ENCODE measurements around the gene POLD2.

POLD2 gene

DNA sequence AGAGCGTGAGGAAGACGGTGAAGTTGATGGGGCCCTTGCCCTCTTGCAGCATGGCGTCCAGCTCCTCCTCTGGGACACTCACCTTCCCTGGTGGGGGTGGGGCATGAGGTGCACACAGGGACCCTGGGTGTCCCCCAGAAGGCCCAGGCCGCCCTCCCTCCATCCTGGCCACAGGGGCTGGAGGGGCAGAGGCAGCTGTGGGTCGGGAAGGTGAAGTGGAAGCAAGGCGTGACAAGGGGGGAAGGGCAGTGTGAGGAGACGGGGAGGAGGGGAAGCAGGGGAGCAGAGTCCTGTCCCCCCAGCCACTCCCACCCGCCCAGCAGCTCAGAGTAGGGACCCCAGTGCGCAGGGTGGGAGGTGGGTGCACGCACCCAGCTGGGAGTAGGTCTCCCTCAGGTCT is 17.0 kb upstream of the POLD2 start:
- H4K20me1 ChIP-seq (ENCODE audit: insufficient read depth): no peaks in the 10 kb centered on the region

GRCh38 chr7:44139311-44140010 is 16.1 kb upstream of the POLD2 start:
- no peaks in the 10 kb centered on the region for H4K20me1 ChIP-seq (ENCODE audit: insufficient read depth)
- no peaks in the 10 kb centered on the region for H3K36me3 ChIP-seq (ENCODE audit: insufficient read depth)
- H3K79me2 ChIP-seq (ENCODE audit: insufficient read depth, low read depth): no peaks in the 10 kb centered on the region
- no peak overlapping the region for H3K4me3 ChIP-seq (IDR thresholded peaks at IDR 0.05; ENCODE audit: insufficient read depth, low read depth, low read length)
- no peak overlapping the region for H3K27ac ChIP-seq
- no peak overlapping the region for H3K9ac ChIP-seq
- H3K4me1 ChIP-seq (ENCODE audit: low read depth, poor library complexity, severe bottlenecking): no peaks in the 10 kb centered on the region
- no peak overlapping the region for H2AFZ ChIP-seq (ENCODE audit: low read depth)
- TF ChIP-seq, protein P1, sequence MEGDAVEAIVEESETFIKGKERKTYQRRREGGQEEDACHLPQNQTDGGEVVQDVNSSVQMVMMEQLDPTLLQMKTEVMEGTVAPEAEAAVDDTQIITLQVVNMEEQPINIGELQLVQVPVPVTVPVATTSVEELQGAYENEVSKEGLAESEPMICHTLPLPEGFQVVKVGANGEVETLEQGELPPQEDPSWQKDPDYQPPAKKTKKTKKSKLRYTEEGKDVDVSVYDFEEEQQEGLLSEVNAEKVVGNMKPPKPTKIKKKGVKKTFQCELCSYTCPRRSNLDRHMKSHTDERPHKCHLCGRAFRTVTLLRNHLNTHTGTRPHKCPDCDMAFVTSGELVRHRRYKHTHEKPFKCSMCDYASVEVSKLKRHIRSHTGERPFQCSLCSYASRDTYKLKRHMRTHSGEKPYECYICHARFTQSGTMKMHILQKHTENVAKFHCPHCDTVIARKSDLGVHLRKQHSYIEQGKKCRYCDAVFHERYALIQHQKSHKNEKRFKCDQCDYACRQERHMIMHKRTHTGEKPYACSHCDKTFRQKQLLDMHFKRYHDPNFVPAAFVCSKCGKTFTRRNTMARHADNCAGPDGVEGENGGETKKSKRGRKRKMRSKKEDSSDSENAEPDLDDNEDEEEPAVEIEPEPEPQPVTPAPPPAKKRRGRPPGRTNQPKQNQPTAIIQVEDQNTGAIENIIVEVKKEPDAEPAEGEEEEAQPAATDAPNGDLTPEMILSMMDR (conservative IDR thresholded peaks at IDR 0.05; ENCODE audit: low read depth, low read length): no peak
- no peak overlapping the region for H3K4me2 ChIP-seq
- no peaks in the 10 kb centered on the region for H3K27me3 ChIP-seq (ENCODE audit: insufficient read depth, low read depth)

More for the DNA sequence above, 17.0 kb upstream of the POLD2 start:
- Histone ChIP-seq H3K79me2 (ENCODE audit: insufficient read depth, low read depth) (no peaks in the 10 kb centered on the region), H3K27ac (no peak overlapping the region), H2AFZ (ENCODE audit: low read depth) (no peak overlapping the region), H3K9ac (no peak overlapping the region), H3K4me2 (no peak overlapping the region), H3K27me3 (ENCODE audit: insufficient read depth, low read depth) (no peaks in the 10 kb centered on the region), H3K4me1 (ENCODE audit: low read depth, poor library complexity, severe bottlenecking) (no peaks in the 10 kb centered on the region), H3K36me3 (ENCODE audit: insufficient read depth) (no peaks in the 10 kb centered on the region), H3K4me3 (IDR thresholded peaks at IDR 0.05; ENCODE audit: insufficient read depth, low read depth, low read length) (no peak overlapping the region)
- TF ChIP-seq, protein P1 (conservative IDR thresholded peaks at IDR 0.05; ENCODE audit: low read depth, low read length): no peak

- Histone ChIP-seq H3K4me2 (no peak overlapping the region), H3K79me2 (ENCODE audit: insufficient read depth, low read depth) (no peaks in the 10 kb centered on the region), H2AFZ (ENCODE audit: low read depth) (no peak overlapping the region), H3K4me1 (ENCODE audit: low read depth, poor library complexity, severe bottlenecking) (no peaks in the 10 kb centered on the region), H3K9ac (no peak overlapping the region), H3K36me3 (ENCODE audit: insufficient read depth) (no peaks in the 10 kb centered on the region), H3K27me3 (ENCODE audit: insufficient read depth, low read depth) (no peaks in the 10 kb centered on the region), H3K4me3 (IDR thresholded peaks at IDR 0.05; ENCODE audit: insufficient read depth, low read depth, low read length) (no peak overlapping the region), H3K27ac (no peak overlapping the region), H4K20me1 (ENCODE audit: insufficient read depth) (no peaks in the 10 kb centered on the region)
- TF ChIP-seq, protein P1 (conservative IDR thresholded peaks at IDR 0.05; ENCODE audit: low read depth, low read length): no peak
Measured at GRCh38 chr7:44138698-44139097, 15.3 kb upstream of the POLD2 start.

DNA sequence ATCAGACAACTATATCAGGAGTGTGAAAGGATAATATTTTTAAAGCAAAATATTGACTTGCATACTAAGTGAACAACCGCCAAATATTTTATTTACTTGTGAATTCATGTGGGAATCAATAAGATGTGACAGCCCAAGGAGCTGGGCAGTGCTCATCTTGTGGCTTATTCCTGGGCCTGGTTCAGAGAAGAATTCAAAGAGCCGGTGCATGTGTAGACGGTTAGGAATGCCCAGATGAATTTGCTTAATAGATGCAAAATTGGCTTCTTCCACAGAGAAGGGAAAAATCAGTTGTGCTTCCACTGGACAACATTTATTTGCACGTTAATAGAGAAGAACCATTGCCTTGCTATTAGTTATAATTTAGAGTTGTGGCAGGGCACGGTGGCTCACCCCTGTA is 13.4 kb upstream of the POLD2 start:
- no peak overlapping the region for H3K4me3 ChIP-seq (IDR thresholded peaks at IDR 0.05; ENCODE audit: insufficient read depth, low read depth, low read length)
- no peak overlapping the region for H2AFZ ChIP-seq (ENCODE audit: low read depth)
- no peaks in the 10 kb centered on the region for H3K79me2 ChIP-seq (ENCODE audit: insufficient read depth, low read depth)
- H3K27me3 ChIP-seq (ENCODE audit: insufficient read depth, low read depth): no peaks in the 10 kb centered on the region
- H3K9ac ChIP-seq: no peak overlapping the region
- TF ChIP-seq, protein P1 (conservative IDR thresholded peaks at IDR 0.05; ENCODE audit: low read depth, low read length): no peak
- no peaks in the 10 kb centered on the region for H3K4me1 ChIP-seq (ENCODE audit: low read depth, poor library complexity, severe bottlenecking)
- no peaks in the 10 kb centered on the region for H4K20me1 ChIP-seq (ENCODE audit: insufficient read depth)
- H3K27ac ChIP-seq: no peak overlapping the region
- no peaks in the 10 kb centered on the region for H3K36me3 ChIP-seq (ENCODE audit: insufficient read depth)
- no peak overlapping the region for H3K4me2 ChIP-seq

Measured in KMS-11 (cell line).